Liver (tissue), 9 donors: Measurements from ENCODE around the gene CDC5L. TPM values are rescaled to one million over a fixed set of nuclear protein-coding genes. Genes with fewer than 3 reads are reported as not detected.

Source experiments
- DNase-seq: peaks from one replicate; pipeline ENCODE4 v3.0.0-alpha.2; 2017; ENCODE audit warnings: low spot score
- H3K27ac ChIP-seq, 2 donors: one replicate each; pipeline ENCODE4 v1.7.0; 2013; ENCODE audit warnings: inconsistent platforms in 2 of 2, low read length in 2 of 2, control low read depth in 1 of 2, low read depth in 1 of 2, mild to moderate bottlenecking in 1 of 2
- H3K27me3 ChIP-seq, 4 donors: one replicate each; pipeline versions ENCODE4 v1.6.1 to v1.7.0; 2013; ENCODE audit warnings: low read length in 3 of 4, inconsistent platforms in 1 of 4, mild to moderate bottlenecking in 1 of 4, moderate library complexity in 1 of 4; ENCODE audit not compliant: control insufficient read depth in 4 of 4, insufficient read depth in 4 of 4
- H3K36me3 ChIP-seq, 4 donors: one replicate each; pipeline versions ENCODE4 v1.6.1 to v1.7.0; 2013; ENCODE audit warnings: low read length in 3 of 4, mild to moderate bottlenecking in 3 of 4, low read depth in 1 of 4, moderate library complexity in 1 of 4; ENCODE audit not compliant: control insufficient read depth in 4 of 4, insufficient read depth in 3 of 4
- H3K4me1 ChIP-seq, 4 donors: one replicate each; pipeline versions ENCODE4 v1.6.1 to v1.7.0; 2013; ENCODE audit warnings: low read length in 3 of 4, mild to moderate bottlenecking in 3 of 4, moderate library complexity in 1 of 4; ENCODE audit not compliant: control insufficient read depth in 4 of 4, insufficient read depth in 4 of 4
- H3K4me3 ChIP-seq, 3 donors: one replicate each; pipeline versions ENCODE4 v1.6.1 to v1.7.0; 2013; ENCODE audit warnings: low read length in 3 of 3, control low read depth in 1 of 3, low read depth in 1 of 3, mild to moderate bottlenecking in 1 of 3
- H3K9ac ChIP-seq, 2 donors: one replicate each; pipeline ENCODE4 v1.7.0; 2013; ENCODE audit warnings: low read length in 2 of 2, mild to moderate bottlenecking in 2 of 2, moderate library complexity in 2 of 2, control low read depth in 1 of 2, low read depth in 1 of 2
- H3K9me3 ChIP-seq, 4 donors: one replicate each; pipeline versions ENCODE4 v1.6.1 to v1.7.0; 2013; ENCODE audit warnings: low read length in 3 of 4; ENCODE audit not compliant: control insufficient read depth in 4 of 4
- CTCF ChIP-seq: fragments of 150-350 bp; IDR thresholded peaks from 2 replicates; pipeline ENCODE4 v1.5.1; 2017; ENCODE audit warnings: improper control_type of control experiment, low read depth, low read length; ENCODE audit not compliant: missing input control
- EGR1 ChIP-seq, 2 donors: IDR thresholded peaks; 2 replicates each; pipeline ENCODE4 v1.6.1; 2016 to 2018; ENCODE audit warnings: antibody characterized with exemption in 2 of 2, low read depth in 2 of 2
- FOXA1 ChIP-seq: IDR thresholded peaks from 2 replicates; pipeline ENCODE4 v1.6.1; 2016; ENCODE audit warnings: antibody characterized with exemption
- FOXA2 ChIP-seq: IDR thresholded peaks from 2 replicates; pipeline ENCODE4 v1.6.1; 2016; ENCODE audit warnings: antibody characterized with exemption
- GABPA ChIP-seq, 2 donors: IDR thresholded peaks in 1 of 2; conservative IDR thresholded peaks in 1 of 2; 2 replicates each; pipeline ENCODE4 v1.6.1; 2016; ENCODE audit warnings: antibody characterized with exemption in 2 of 2, mild to moderate bottlenecking in 1 of 2, moderate library complexity in 1 of 2
- HNF4A ChIP-seq, 2 donors: conservative IDR thresholded peaks; 2 replicates each; pipeline ENCODE4 v1.6.1; 2016; ENCODE audit warnings: antibody characterized with exemption in 2 of 2, mild to moderate bottlenecking in 2 of 2
- JUND ChIP-seq, 2 donors: IDR thresholded peaks; 2 replicates each; pipeline ENCODE4 v1.6.1; 2016; ENCODE audit warnings: antibody characterized with exemption in 2 of 2
- MAX ChIP-seq: IDR thresholded peaks from 2 replicates; pipeline ENCODE4 v1.6.1; 2016; ENCODE audit warnings: antibody characterized with exemption
- NR2F2 ChIP-seq: IDR thresholded peaks from 2 replicates; pipeline ENCODE4 v1.6.1; 2016; ENCODE audit warnings: antibody characterized with exemption
- RAD21 ChIP-seq, 2 donors: IDR thresholded peaks; 2 replicates each; pipeline ENCODE4 v1.6.1; 2016; ENCODE audit warnings: antibody characterized with exemption in 2 of 2, mild to moderate bottlenecking in 2 of 2
- RXRA ChIP-seq, 2 donors: IDR thresholded peaks; 2 replicates each; pipeline ENCODE4 v1.6.1; 2017 to 2018; ENCODE audit warnings: antibody characterized with exemption in 2 of 2, mild to moderate bottlenecking in 1 of 2
- SP1 ChIP-seq: IDR thresholded peaks from 2 replicates; pipeline ENCODE4 v1.6.1; 2018; ENCODE audit warnings: antibody characterized with exemption, mild to moderate bottlenecking
- TAF1 ChIP-seq: conservative IDR thresholded peaks from 2 replicates; pipeline ENCODE4 v1.6.1; 2016; ENCODE audit warnings: antibody characterized with exemption, mild to moderate bottlenecking
- WGBS: extraction: QIAGEN DNeasy Blood & Tissue Kit; methylation state at CpG from one replicate; pipeline ENCODE4 v1.1.7; 2013; 5-methylcytosine and 5-hydroxymethylcytosine counted together
- polyA plus RNA-seq, 2 donors: library from polyadenylated mRNA; stranded (reverse) in 1 of 2; unstranded in 1 of 2; fragments of 200-250 nt in 1 of 2; fragments of >200 nt in 1 of 2; fragmentation: Nextera tagmentation in 1 of 2; extraction: Ambion mirVana in 1 of 2; gene quantifications; one replicate each; pipeline versions ENCODE4 v1.2.1 to v1.2.3, GENCODE V29; 2013 to 2015
- total RNA-seq, 2 donors: library from RNA; depleted of rRNA; stranded (reverse); fragments of >200 nt; gene quantifications; one replicate each; pipeline ENCODE4 v1.2.3, GENCODE V29; 2014
- TF ChIP-seq, protein P1 (sequence below): IDR thresholded peaks from 2 replicates; pipeline ENCODE4 v1.6.1; 2016; ENCODE audit warnings: antibody characterized with exemption
- TF ChIP-seq, protein P2 (sequence below): IDR thresholded peaks from 2 replicates; pipeline ENCODE4 v1.6.1; 2016; ENCODE audit warnings: antibody characterized with exemption, mild to moderate bottlenecking
- donor health status: healthy.
- donor health status: healthy.
- donor health status: healthy.
- donor health status: healthy.
- donor health status: healthy.

Gene CDC5L
- total and polyA plus RNA-seq, 4 donors, result 5.4 to 12.3 (median 11.0) TPM

- no peak overlapping the region for H3K9ac ChIP-seq
- H3K9me3 ChIP-seq, result no peaks in the 10 kb centered on the region
- no peak overlapping the region for H3K27ac ChIP-seq
- no peak for TF ChIP-seq NR2F2
- no peak for TF ChIP-seq GABPA (IDR thresholded peaks at IDR 0.05 in 1 of 2, conservative IDR thresholded peaks at IDR 0.05 in 1 of 2)
- no peak for TF ChIP-seq EGR1 (IDR thresholded peaks at IDR 0.05; ENCODE audit: low read depth in 2 of 2)
- TF ChIP-seq HNF4A (conservative IDR thresholded peaks at IDR 0.05), result no peak
- TF ChIP-seq TAF1, result no peak
- no peak for TF ChIP-seq FOXA1
- TF ChIP-seq, protein P1, sequence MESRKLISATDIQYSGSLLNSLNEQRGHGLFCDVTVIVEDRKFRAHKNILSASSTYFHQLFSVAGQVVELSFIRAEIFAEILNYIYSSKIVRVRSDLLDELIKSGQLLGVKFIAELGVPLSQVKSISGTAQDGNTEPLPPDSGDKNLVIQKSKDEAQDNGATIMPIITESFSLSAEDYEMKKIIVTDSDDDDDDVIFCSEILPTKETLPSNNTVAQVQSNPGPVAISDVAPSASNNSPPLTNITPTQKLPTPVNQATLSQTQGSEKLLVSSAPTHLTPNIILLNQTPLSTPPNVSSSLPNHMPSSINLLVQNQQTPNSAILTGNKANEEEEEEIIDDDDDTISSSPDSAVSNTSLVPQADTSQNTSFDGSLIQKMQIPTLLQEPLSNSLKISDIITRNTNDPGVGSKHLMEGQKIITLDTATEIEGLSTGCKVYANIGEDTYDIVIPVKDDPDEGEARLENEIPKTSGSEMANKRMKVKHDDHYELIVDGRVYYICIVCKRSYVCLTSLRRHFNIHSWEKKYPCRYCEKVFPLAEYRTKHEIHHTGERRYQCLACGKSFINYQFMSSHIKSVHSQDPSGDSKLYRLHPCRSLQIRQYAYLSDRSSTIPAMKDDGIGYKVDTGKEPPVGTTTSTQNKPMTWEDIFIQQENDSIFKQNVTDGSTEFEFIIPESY, result no peak
- no peak for TF ChIP-seq RAD21 (IDR thresholded peaks at IDR 0.05)
- TF ChIP-seq RXRA (IDR thresholded peaks at IDR 0.05), result no peak
- TF ChIP-seq MAX, result no peak
- H3K4me1 ChIP-seq, result no peaks in the 10 kb centered on the region
- WGBS, result 79% methylated on average over 5 of the region's 5 CpGs
- H3K36me3 ChIP-seq, result no peaks in the 10 kb centered on the region
- no peak overlapping the region for H3K4me3 ChIP-seq
- no peaks in the 10 kb centered on the region for H3K27me3 ChIP-seq
- DNase-seq, result no peak
Observed at GRCh38 chr6:44493132-44493531, 105.6 kb downstream of the CDC5L start.

GRCh38 chr6:44493593-44493992 lies 106.1 kb downstream of the CDC5L start:
- Histone ChIP-seq H3K27ac (no peak overlapping the region), H3K36me3 (no peaks in the 10 kb centered on the region)
- WGBS, result 78% methylated on average over 6 of the region's 6 CpGs

More at GRCh38 chr6:44493593-44493992, 106.1 kb downstream of the CDC5L start:
- H3K4me3 ChIP-seq, result no peak overlapping the region
- TF ChIP-seq RXRA (IDR thresholded peaks at IDR 0.05), result no peak
- TF ChIP-seq HNF4A (conservative IDR thresholded peaks at IDR 0.05), result no peak
- no peak for TF ChIP-seq JUND (IDR thresholded peaks at IDR 0.05)
- no peak for TF ChIP-seq CTCF
- TF ChIP-seq SP1, result no peak
- TF ChIP-seq RAD21 (IDR thresholded peaks at IDR 0.05), result no peak
- TF ChIP-seq FOXA2, result no peak
- TF ChIP-seq NR2F2, result no peak
- TF ChIP-seq, protein P2, sequence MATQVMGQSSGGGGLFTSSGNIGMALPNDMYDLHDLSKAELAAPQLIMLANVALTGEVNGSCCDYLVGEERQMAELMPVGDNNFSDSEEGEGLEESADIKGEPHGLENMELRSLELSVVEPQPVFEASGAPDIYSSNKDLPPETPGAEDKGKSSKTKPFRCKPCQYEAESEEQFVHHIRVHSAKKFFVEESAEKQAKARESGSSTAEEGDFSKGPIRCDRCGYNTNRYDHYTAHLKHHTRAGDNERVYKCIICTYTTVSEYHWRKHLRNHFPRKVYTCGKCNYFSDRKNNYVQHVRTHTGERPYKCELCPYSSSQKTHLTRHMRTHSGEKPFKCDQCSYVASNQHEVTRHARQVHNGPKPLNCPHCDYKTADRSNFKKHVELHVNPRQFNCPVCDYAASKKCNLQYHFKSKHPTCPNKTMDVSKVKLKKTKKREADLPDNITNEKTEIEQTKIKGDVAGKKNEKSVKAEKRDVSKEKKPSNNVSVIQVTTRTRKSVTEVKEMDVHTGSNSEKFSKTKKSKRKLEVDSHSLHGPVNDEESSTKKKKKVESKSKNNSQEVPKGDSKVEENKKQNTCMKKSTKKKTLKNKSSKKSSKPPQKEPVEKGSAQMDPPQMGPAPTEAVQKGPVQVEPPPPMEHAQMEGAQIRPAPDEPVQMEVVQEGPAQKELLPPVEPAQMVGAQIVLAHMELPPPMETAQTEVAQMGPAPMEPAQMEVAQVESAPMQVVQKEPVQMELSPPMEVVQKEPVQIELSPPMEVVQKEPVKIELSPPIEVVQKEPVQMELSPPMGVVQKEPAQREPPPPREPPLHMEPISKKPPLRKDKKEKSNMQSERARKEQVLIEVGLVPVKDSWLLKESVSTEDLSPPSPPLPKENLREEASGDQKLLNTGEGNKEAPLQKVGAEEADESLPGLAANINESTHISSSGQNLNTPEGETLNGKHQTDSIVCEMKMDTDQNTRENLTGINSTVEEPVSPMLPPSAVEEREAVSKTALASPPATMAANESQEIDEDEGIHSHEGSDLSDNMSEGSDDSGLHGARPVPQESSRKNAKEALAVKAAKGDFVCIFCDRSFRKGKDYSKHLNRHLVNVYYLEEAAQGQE, result no peak
- TF ChIP-seq TAF1, result no peak
- no peaks in the 10 kb centered on the region for H3K9me3 ChIP-seq
- H3K27me3 ChIP-seq, result no peaks in the 10 kb centered on the region
- H3K4me1 ChIP-seq, result no peaks in the 10 kb centered on the region
- H3K9ac ChIP-seq, result no peak overlapping the region
- DNase-seq, result no peak
